Stimulated activated effector memory CD8-positive, alpha-beta T cell treated with anti-CD3 and anti-CD28 coated beads, Interleukin-12 subunit alpha, Interleukin-12 subunit beta, amount 100 ng/mL, for 72 hours (primary cell): ENCODE results near the gene RNASE8.

Experiments
- ATAC-seq: fragments of 150-1000 bp; cut with Tn5 transposase; 2 replicates; pipeline ENCODE4 v1.10.0; 2021
- DNase-seq, 2 donors: peaks; one replicate each; pipeline ENCODE4 v3.0.0; 2021 to 2022; ENCODE audit warnings: low spot score in 2 of 2
- H3K27ac Mint-ChIP-seq: one replicate; pipeline ENCODE4 v1.8.0; 2022; ENCODE audit warnings: mild to moderate bottlenecking, mixed read lengths
- H3K36me3 Mint-ChIP-seq: one replicate; pipeline ENCODE4 v1.8.0; 2022; ENCODE audit warnings: mild to moderate bottlenecking, mixed read lengths
- H3K4me1 Mint-ChIP-seq: one replicate; pipeline ENCODE4 v1.8.0; 2022; ENCODE audit warnings: mixed read lengths
- H3K4me3 Mint-ChIP-seq: one replicate; pipeline ENCODE4 v1.8.0; 2022; ENCODE audit warnings: mild to moderate bottlenecking, mixed read lengths
- H3K9me3 Mint-ChIP-seq: one replicate; pipeline ENCODE4 v1.8.0; 2022; ENCODE audit warnings: mixed read lengths

RNASE8 gene

DNA sequence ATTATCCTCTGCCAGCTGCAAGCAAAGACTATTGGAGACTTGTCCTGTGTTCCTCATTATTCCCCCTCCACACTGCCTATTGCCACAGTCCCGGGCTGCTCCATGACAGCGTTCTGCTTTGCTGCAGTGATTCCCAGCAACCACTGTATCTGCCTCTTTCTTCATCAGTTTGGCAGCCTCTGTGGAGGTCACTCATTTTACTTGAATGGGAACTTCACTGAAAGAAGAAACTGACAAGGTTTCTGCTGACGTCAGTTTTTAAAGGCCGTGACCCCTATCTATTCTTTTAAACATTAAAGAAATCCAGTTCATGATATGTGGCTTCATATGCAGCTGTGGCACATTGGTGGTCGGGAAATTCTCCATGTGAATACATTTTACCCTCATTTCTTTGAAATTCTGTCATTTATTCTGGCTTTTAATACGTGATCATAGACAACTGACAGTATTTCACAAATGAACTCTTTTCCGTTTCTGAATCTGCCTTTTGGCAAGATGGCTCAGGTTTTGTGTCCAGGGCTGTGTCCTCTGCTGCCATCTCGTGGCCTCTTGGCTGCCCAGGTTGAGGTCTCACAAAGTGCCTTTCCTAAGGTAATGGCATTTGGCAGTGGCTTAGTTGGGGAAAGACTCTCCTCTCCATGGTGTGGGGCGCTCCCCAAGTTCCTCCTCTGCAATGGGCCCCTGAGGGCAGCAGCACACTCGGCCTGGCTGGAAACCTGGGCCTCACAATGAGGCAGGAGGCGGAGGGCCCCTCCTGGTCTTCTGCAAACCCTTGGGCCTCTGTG, 49.1 kb downstream of the RNASE8 start:
- Mint-ChIP-seq H3K36me3 (peaks cover 13% of the 10 kb centered on the region), H3K4me3 (peak overlapping the region; percentile 13), H3K27ac (peak overlapping the region; percentile 35)

DNA sequence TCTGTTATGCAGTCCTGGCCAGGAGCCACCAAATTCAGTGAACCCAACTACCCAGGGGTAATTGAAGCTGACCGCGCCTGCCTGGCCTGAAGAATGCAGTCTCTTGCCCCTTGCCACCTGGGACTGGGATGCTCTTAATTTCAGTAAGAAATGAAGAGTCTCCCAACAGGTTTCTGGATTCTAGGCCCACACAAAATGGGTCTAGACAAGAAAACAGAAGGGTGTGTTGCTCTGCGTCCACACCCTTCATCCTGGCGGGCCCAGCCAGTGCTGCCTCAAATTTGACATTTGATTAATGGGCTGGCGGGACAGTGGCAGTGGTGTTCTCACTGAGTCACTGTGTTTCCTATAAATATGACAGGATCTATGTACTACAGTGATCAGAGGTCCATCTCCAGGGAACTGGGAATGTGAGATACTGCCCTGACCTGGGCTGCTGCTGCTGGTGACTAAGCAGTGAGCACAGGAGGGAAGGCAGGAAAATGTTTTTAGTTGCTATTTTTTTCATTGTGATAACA, 49.7 kb downstream of the RNASE8 start:
- H3K36me3 Mint-ChIP-seq, result peaks cover 13% of the 10 kb centered on the region
- H3K4me1 Mint-ChIP-seq, result peaks cover 37% of the 10 kb centered on the region
- H3K9me3 Mint-ChIP-seq, result no peaks in the 10 kb centered on the region
- ATAC-seq (no peak), DNase-seq (no peak)
- H3K27ac Mint-ChIP-seq, result peak overlapping the region; percentile 35
- H3K4me3 Mint-ChIP-seq, result peak overlapping the region; percentile 13

More for the DNA sequence above, 49.1 kb downstream of the RNASE8 start:
- DNase-seq (peak; percentile 68 to 86), ATAC-seq (no peak)
- Mint-ChIP-seq H3K9me3 (no peaks in the 10 kb centered on the region), H3K4me1 (peaks cover 43% of the 10 kb centered on the region)
